ENCODE results near the gene UBTFL1. TPM values are rescaled to one million over a fixed set of nuclear protein-coding genes. Genes with fewer than 3 reads are reported as not detected.

UBTFL1 gene
- polyA plus RNA-seq, 1 donor from 2014 or later = not detected

- H2AFZ ChIP-seq (ENCODE audit: low read depth, low read length) = no peak overlapping the region
- no peak overlapping the region for H3K4me3 ChIP-seq (ENCODE audit: low read length)
- no peaks in the 10 kb centered on the region for H3F3A ChIP-seq (ENCODE audit: insufficient read depth, low read length, poor library complexity, severe bottlenecking)
- H3K9ac ChIP-seq (ENCODE audit: low read length) = no peak overlapping the region
- H3K9me2 ChIP-seq (ENCODE audit: insufficient read depth, low read length) = no peaks in the 10 kb centered on the region
- no peaks in the 10 kb centered on the region for H4K20me1 ChIP-seq (ENCODE audit: insufficient read depth)
- TF ChIP-seq EP300 (conservative IDR thresholded peaks at IDR 0.05; ENCODE audit: poor library complexity, severe bottlenecking) = no peak
- TF ChIP-seq TAF1 (IDR thresholded peaks at IDR 0.05; ENCODE audit: low read depth) = no peak
- TF ChIP-seq RAD21 (conservative IDR thresholded peaks at IDR 0.05) = no peak
- TF ChIP-seq MXI1 (conservative IDR thresholded peaks at IDR 0.05; ENCODE audit: poor library complexity, severe bottlenecking) = no peak
- no peak for TF ChIP-seq CTCF (IDR thresholded peaks at IDR 0.05; ENCODE audit: poor library complexity, severe bottlenecking)
- TF ChIP-seq POLR2AphosphoS5 (IDR thresholded peaks at IDR 0.05) = no peak
- TF ChIP-seq SMC3 (conservative IDR thresholded peaks at IDR 0.05; ENCODE audit: poor library complexity) = no peak
- no peak for TF ChIP-seq EZH2 (IDR thresholded peaks at IDR 0.05; ENCODE audit: borderline replicate concordance, insufficient read depth, low read length, poor library complexity, severe bottlenecking)
- H3K36me3 ChIP-seq (ENCODE audit: insufficient read depth, low read length) = no peaks in the 10 kb centered on the region
- H3K9me3 ChIP-seq (ENCODE audit: low read length) = no peaks in the 10 kb centered on the region
- no peak overlapping the region for H3K4me2 ChIP-seq (ENCODE audit: low read length)
- no peaks in the 10 kb centered on the region for H3K27me3 ChIP-seq (ENCODE audit: insufficient read depth, low read depth, low read length)
- H3K79me2 ChIP-seq (replicated peaks; ENCODE audit: insufficient read depth, low read length) = no peaks in the 10 kb centered on the region
- no peak overlapping the region for H3K27ac ChIP-seq (ENCODE audit: low read length)
These were observed 14.7 kb downstream of the UBTFL1 start for GRCh38 chr11:90100431-90100830.

- no peaks in the 10 kb centered on the region for H3F3A ChIP-seq (ENCODE audit: insufficient read depth, low read length, poor library complexity, severe bottlenecking)
- no peaks in the 10 kb centered on the region for H3K79me2 ChIP-seq (replicated peaks; ENCODE audit: insufficient read depth, low read length)
- peak; percentile 66 for TF ChIP-seq RAD21 (conservative IDR thresholded peaks at IDR 0.05)
- TF ChIP-seq EZH2 (IDR thresholded peaks at IDR 0.05; ENCODE audit: borderline replicate concordance, insufficient read depth, low read length, poor library complexity, severe bottlenecking) = no peak
- TF ChIP-seq REST (IDR thresholded peaks at IDR 0.05; ENCODE audit: borderline replicate concordance) = no peak
- peak; percentile 68 for TF ChIP-seq CTCF (IDR thresholded peaks at IDR 0.05; ENCODE audit: poor library complexity, severe bottlenecking)
- TF ChIP-seq SMC3 (conservative IDR thresholded peaks at IDR 0.05; ENCODE audit: poor library complexity) = peak; percentile 73
- no peaks in the 10 kb centered on the region for H3K9me2 ChIP-seq (ENCODE audit: insufficient read depth, low read length)
- no peak overlapping the region for H3K4me2 ChIP-seq (ENCODE audit: low read length)
- H2AFZ ChIP-seq (ENCODE audit: low read depth, low read length) = no peak overlapping the region
- no peak overlapping the region for H3K27ac ChIP-seq (ENCODE audit: low read length)
- no peaks in the 10 kb centered on the region for H3K36me3 ChIP-seq (ENCODE audit: insufficient read depth, low read length)
- H3K27me3 ChIP-seq (ENCODE audit: insufficient read depth, low read depth, low read length) = no peaks in the 10 kb centered on the region
- no peak overlapping the region for H3K4me3 ChIP-seq (ENCODE audit: low read length)
- no peaks in the 10 kb centered on the region for H3K9me3 ChIP-seq (ENCODE audit: low read length)
- H4K20me1 ChIP-seq (ENCODE audit: insufficient read depth) = no peaks in the 10 kb centered on the region
- H3K9ac ChIP-seq (ENCODE audit: low read length) = no peak overlapping the region
These were observed 27.8 kb downstream of the UBTFL1 start for GRCh38 chr11:90113541-90113940.

Measured in neural cell (in vitro differentiated cells).